Right lobe of liver (tissue), 6 donors: ENCODE measurements around the gene BPIFB3. TPM values are rescaled to one million over a fixed set of nuclear protein-coding genes. Genes with fewer than 3 reads are reported as not detected.

Experiments used
- ATAC-seq, 4 donors: fragments of 200-7000 bp; cut with Tn5 transposase; one replicate each; pipeline ENCODE4 v1.9.1; 2020; ENCODE audit warnings: mild to moderate bottlenecking in 4 of 4, moderate library complexity in 4 of 4
- DNase-seq, 3 donors: peaks; one replicate each; pipeline ENCODE4 v3.0.0-alpha.2; 2020
- H3K27ac ChIP-seq, 3 donors: fragments of 200-600 bp; one replicate each; pipeline ENCODE4 v1.8.0; 2022
- H3K27me3 ChIP-seq, 2 donors: fragments of 200-600 bp; one replicate each; pipeline ENCODE4 v1.8.0; 2022
- H3K36me3 ChIP-seq, 4 donors: fragments of 200-600 bp; sonication (generic) in 1 of 4; one replicate each; pipeline versions ENCODE4 v1.5.1 to v1.8.0; 2017 to 2022; ENCODE audit warnings: control low read depth in 1 of 4
- H3K4me1 ChIP-seq, 4 donors: fragments of 200-600 bp; sonication (generic) in 1 of 4; one replicate each; pipeline versions ENCODE4 v1.5.1 to v1.8.0; 2017 to 2022; ENCODE audit warnings: control low read depth in 1 of 4
- H3K4me3 ChIP-seq, 3 donors: fragments of 200-600 bp; one replicate each; pipeline ENCODE4 v1.8.0; 2022
- H3K9me3 ChIP-seq, 4 donors: fragments of 200-600 bp; sonication (generic) in 1 of 4; one replicate each; pipeline versions ENCODE4 v1.5.1 to v1.8.0; 2017 to 2022; ENCODE audit warnings: control low read depth in 1 of 4
- POLR2A ChIP-seq: fragments of 450-650 bp; IDR thresholded peaks from one replicate; pipeline ENCODE4 v1.6.1; 2017; ENCODE audit warnings: antibody characterized with exemption, mild to moderate bottlenecking
- WGBS: methylation state at CpG from one replicate; pipeline ENCODE4 v1.1.6; 2018; ENCODE audit warnings: low coverage, low lambda C conversion rate; ENCODE audit not compliant: insufficient coverage; ENCODE audit errors: missing lambda C conversion rate; 5-methylcytosine and 5-hydroxymethylcytosine counted together
- intact Hi-C, 2 donors: fragments of 100-400 bp; cut with DNase I; formaldehyde crosslinking; loops; one replicate each; pipeline versions ENCODE4 v1.11.2 to v1.14.1; 2022
- total RNA-seq, 6 experiments: library from RNA; depleted of rRNA in 2 of 6; stranded (reverse); fragments of >200 nt in 2 of 6; fragmentation: NEBNext Ultra II Directional in 3 of 6; extraction: Animal tissue kit (Norgen Biotek cat#: 25700) in 3 of 6; gene quantifications; one replicate each; pipeline versions ENCODE4 v1.1.0 to v1.2.4, GENCODE V29; 2016 to 2023
- TF ChIP-seq, protein P1 (sequence below), 4 donors: fragments of 200-600 bp in 3 of 4; fragments of 450-650 bp in 1 of 4; IDR thresholded peaks; one replicate each; pipeline versions ENCODE4 v1.5.1 to v1.8.0; 2016 to 2022; ENCODE audit warnings: antibody characterized with exemption in 4 of 4, mild to moderate bottlenecking in 2 of 4
- donor health status: DM: no; HTN: yes; CAD: no.
- donor health status: DM: no; HTN: no; CAD: no.
- donor health status: DM: no; HTN: no; CAD: no.
- donor health status: DM: no; HTN: yes; CAD: no.
- donor health status: DM: no; HTN: yes; CAD: no.

The BPIFB3 gene
- total RNA-seq, 6 experiments from 2014 or later: not detected

DNA sequence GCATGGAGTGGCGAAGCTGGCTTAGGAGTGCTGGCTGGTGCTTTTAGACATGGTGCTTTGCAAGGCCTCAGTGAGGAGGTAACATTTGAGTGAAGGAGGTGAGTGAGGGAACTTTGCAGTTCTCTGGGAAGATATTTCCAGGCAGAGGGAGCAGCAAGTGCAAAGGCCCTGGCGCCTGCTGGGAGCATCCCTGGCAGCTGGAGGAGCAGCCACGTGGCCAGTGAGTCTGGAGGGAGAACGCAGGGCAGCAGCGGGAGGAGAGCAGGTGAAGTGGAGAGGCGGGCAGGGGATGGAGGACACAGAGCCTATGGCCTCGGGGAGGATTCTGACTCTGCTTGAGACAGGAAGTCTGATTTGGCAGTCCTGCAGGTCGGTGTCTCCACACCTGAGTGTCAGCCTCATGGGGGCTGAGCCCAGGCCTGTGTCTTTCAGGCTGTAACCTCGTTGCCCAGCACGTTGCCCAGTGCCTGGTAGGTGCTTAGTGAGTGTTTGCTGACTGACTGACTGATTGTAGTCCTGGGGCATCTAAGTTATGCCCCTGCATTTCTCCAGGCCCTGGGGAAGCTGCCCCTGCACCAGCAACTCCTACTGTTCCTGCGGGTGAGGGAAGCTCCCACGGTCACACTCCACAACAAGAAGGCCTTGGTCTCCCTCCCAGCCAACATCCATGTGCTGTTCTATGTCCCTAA is 14.7 kb downstream of the BPIFB3 start:
- no peak for TF ChIP-seq POLR2A
- TF ChIP-seq, protein P1, sequence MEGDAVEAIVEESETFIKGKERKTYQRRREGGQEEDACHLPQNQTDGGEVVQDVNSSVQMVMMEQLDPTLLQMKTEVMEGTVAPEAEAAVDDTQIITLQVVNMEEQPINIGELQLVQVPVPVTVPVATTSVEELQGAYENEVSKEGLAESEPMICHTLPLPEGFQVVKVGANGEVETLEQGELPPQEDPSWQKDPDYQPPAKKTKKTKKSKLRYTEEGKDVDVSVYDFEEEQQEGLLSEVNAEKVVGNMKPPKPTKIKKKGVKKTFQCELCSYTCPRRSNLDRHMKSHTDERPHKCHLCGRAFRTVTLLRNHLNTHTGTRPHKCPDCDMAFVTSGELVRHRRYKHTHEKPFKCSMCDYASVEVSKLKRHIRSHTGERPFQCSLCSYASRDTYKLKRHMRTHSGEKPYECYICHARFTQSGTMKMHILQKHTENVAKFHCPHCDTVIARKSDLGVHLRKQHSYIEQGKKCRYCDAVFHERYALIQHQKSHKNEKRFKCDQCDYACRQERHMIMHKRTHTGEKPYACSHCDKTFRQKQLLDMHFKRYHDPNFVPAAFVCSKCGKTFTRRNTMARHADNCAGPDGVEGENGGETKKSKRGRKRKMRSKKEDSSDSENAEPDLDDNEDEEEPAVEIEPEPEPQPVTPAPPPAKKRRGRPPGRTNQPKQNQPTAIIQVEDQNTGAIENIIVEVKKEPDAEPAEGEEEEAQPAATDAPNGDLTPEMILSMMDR (IDR thresholded peaks at IDR 0.05): no peak
- Histone ChIP-seq H3K4me1 (no peaks in the 10 kb centered on the region), H3K4me3 (no peak overlapping the region), H3K36me3 (no peaks in the 10 kb centered on the region), H3K27me3 (no peaks in the 10 kb centered on the region), H3K27ac (no peak overlapping the region), H3K9me3 (no peaks in the 10 kb centered on the region)
- intact Hi-C loops: no loop called here
- no peak for DNase-seq
- ATAC-seq: no peak
- 83% methylated on average over 6 of the region's 12 CpGs for WGBS

DNA sequence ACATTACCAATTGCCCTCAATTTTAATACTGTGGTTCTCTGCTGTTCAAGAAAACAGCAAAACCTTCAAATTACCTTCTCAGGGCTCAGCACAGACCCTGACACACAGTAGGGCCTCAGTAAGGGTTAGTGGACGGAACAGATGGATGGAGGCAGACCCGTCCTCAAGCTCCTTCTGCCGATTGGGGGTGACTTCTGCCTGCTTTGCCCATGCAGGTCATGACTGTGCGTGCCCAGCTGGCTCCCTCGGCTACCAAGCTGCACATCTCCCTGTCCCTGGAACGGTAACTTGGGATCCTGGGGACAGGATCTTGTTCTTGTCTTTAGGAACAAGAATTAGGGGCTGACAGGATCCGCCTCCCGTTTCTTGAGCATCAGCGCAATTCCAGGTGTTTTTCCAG is 16.0 kb downstream of the BPIFB3 start:
- Histone ChIP-seq H3K27ac (no peak overlapping the region), H3K27me3 (no peaks in the 10 kb centered on the region), H3K4me3 (no peak overlapping the region), H3K4me1 (no peaks in the 10 kb centered on the region), H3K9me3 (no peaks in the 10 kb centered on the region), H3K36me3 (no peaks in the 10 kb centered on the region)
- DNase-seq (no peak), ATAC-seq (no peak)
- intact Hi-C loops: no loop called here
- TF ChIP-seq, protein P1 (IDR thresholded peaks at IDR 0.05): no peak
- no peak for TF ChIP-seq POLR2A
- WGBS: 75% methylated on average over 6 of the region's 9 CpGs

DNA sequence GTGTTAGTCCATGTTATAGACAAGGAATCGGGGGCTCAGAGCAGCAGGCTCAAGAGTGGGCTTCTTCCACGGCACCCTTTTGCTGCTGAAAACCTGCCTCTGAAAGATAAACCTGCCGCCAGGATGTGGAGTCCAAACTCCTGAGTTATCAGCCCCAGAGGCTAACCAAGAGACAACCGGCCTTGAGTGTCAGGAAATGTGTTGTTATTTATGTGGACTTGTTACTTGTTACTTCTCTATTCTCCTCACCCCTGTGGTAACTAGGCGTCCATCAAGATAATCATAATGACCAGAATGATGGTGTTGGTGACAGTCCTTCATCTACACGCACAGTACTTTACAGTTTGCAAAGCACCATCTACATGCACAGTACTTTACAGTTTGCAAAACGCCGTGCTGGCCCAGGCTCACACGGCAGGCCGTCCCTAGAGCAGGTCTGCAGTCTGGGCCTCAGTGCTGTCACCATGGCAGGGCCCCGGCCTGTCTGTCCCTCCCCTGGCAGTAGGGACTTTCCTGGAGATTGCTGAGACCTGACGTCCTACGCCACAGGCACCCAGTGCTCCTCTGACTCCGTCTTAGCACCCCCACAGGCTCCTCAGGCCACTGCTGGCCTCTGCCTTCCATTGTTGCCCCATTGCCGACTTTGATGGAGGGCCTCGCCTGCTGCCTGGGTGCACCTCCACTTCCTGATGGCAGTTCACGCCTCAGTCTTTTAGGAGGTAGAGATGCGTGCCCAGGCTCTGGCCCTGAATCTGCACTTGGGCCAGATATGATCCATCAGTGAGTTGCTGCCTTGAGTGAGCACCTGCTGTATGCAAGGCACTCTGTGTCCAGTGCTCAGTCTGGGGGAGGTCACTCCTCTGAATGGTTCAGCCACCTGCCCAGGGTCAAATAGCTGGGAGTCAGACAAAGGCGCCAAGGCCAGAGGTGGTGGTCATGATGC is 16.7 kb downstream of the BPIFB3 start:
- Histone ChIP-seq H3K27ac (no peak overlapping the region), H3K4me3 (no peak overlapping the region), H3K27me3 (no peaks in the 10 kb centered on the region), H3K4me1 (no peaks in the 10 kb centered on the region), H3K36me3 (no peaks in the 10 kb centered on the region), H3K9me3 (no peaks in the 10 kb centered on the region)
- no peak for DNase-seq
- intact Hi-C loops: no loop called here
- TF ChIP-seq, protein P1 (IDR thresholded peaks at IDR 0.05): no peak
- TF ChIP-seq POLR2A: no peak
- no peak for ATAC-seq
- 60% methylated on average over 12 of the region's 19 CpGs for WGBS

DNA sequence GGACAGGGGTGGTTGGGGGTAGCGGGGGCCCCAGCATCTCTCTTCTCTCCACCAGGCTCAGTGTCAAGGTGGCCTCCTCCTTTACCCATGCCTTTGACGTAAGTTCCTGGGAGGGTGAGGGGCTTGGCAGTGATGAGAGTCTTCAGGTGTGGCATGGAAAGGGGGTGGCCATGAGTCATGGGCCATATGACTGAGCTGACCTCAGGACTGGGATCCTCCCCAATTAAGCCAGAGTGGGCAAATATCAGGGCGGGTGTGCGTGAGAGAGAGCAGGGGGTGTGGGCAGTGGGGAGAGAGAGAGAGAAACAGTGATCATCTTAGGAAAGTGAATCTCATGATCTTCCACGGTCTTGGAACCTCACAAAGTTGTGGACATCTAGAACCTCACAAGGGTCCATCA is 17.5 kb downstream of the BPIFB3 start:
- WGBS: 84% methylated on average over 3 of the region's 5 CpGs
- Histone ChIP-seq H3K36me3 (no peaks in the 10 kb centered on the region), H3K27ac (no peak overlapping the region), H3K9me3 (no peaks in the 10 kb centered on the region), H3K27me3 (no peaks in the 10 kb centered on the region), H3K4me1 (no peaks in the 10 kb centered on the region), H3K4me3 (no peak overlapping the region)
- TF ChIP-seq, protein P1 (IDR thresholded peaks at IDR 0.05): no peak
- TF ChIP-seq POLR2A: no peak
- no peak for DNase-seq
- no peak for ATAC-seq
- intact Hi-C loops: no loop called here
